GM23338 (cell line): ENCODE results near the gene MACROD1. TPM values are rescaled to one million over a fixed set of nuclear protein-coding genes. Genes with fewer than 3 reads are reported as not detected.

Experiments
- ATAC-seq: fragments of 200-7000 bp; cut with Tn5 transposase; 3 replicates; pipeline ENCODE4 v1.9.1; 2020
- DNase-seq: peaks from one replicate; pipeline ENCODE4 v3.0.0-alpha.2; 2015; ENCODE audit warnings: low spot score
- H2AFZ ChIP-seq: fragments of 200-600 bp; sonication (generic); 2 replicates; pipeline ENCODE4 v1.8.0; 2016; ENCODE audit warnings: antibody characterized with exemption, mild to moderate bottlenecking, moderate library complexity
- H3F3A ChIP-seq: fragments of 200-600 bp; sonication (generic); replicated peaks from 2 replicates; pipeline ENCODE4 v1.8.0; 2017; ENCODE audit warnings: antibody characterized with exemption, mixed run types, low read depth
- H3K27ac ChIP-seq: fragments of 200-600 bp; sonication (generic); 2 replicates; pipeline ENCODE4 v1.6.1; 2016; ENCODE audit warnings: low read depth
- H3K27me3 ChIP-seq: fragments of 200-600 bp; sonication (generic); 2 replicates; pipeline ENCODE4 v1.8.0; 2016; ENCODE audit warnings: mild to moderate bottlenecking, mixed run types, moderate library complexity; ENCODE audit not compliant: insufficient read depth
- H3K36me3 ChIP-seq: fragments of 200-600 bp; sonication (generic); 2 replicates; pipeline ENCODE4 v1.8.0; 2016; ENCODE audit warnings: mild to moderate bottlenecking; ENCODE audit not compliant: insufficient read depth
- H3K4me1 ChIP-seq: fragments of 200-600 bp; sonication (generic); 2 replicates; pipeline ENCODE4 v1.8.0; 2016; ENCODE audit warnings: mild to moderate bottlenecking, moderate library complexity; ENCODE audit not compliant: insufficient read depth
- H3K4me2 ChIP-seq: fragments of 200-600 bp; sonication (generic); 2 replicates; pipeline ENCODE4 v1.7.1; 2017; ENCODE audit warnings: mixed run types
- H3K4me3 ChIP-seq: fragments of 200-600 bp; sonication (generic); 2 replicates; pipeline ENCODE4 v1.6.1; 2016; ENCODE audit warnings: mixed run types
- H3K79me2 ChIP-seq: fragments of 200-600 bp; sonication (generic); replicated peaks from 2 replicates; pipeline ENCODE4 v1.8.0; 2017; ENCODE audit warnings: mild to moderate bottlenecking; ENCODE audit not compliant: insufficient read depth
- H3K9me2 ChIP-seq: fragments of 200-600 bp; sonication (generic); 2 replicates; pipeline ENCODE4 v1.8.0; 2017; ENCODE audit not compliant: insufficient read depth
- H4K20me1 ChIP-seq: fragments of 200-600 bp; sonication (generic); replicated peaks from 2 replicates; pipeline ENCODE4 v1.8.0; 2017; ENCODE audit warnings: mild to moderate bottlenecking; ENCODE audit not compliant: insufficient read depth
- H3K27ac Mint-ChIP-seq: 2 replicates; pipeline ENCODE4 v1.8.0; 2020; ENCODE audit warnings: inconsistent platforms, mild to moderate bottlenecking, moderate library complexity, mixed read lengths
- H3K27me3 Mint-ChIP-seq: 3 replicates; pipeline ENCODE4 v1.8.0; 2022; ENCODE audit warnings: low read depth, mild to moderate bottlenecking, moderate library complexity, mixed read lengths, inconsistent platforms; ENCODE audit not compliant: insufficient read depth, poor library complexity
- H3K36me3 Mint-ChIP-seq: 3 replicates; pipeline ENCODE4 v1.8.0; 2021; ENCODE audit warnings: low read depth, mild to moderate bottlenecking, inconsistent platforms, moderate library complexity, mixed read lengths
- H3K4me1 Mint-ChIP-seq: 3 replicates; pipeline ENCODE4 v1.8.0; 2020; ENCODE audit warnings: mild to moderate bottlenecking, inconsistent platforms, mixed read lengths
- H3K4me3 Mint-ChIP-seq: 3 replicates; pipeline ENCODE4 v1.8.0; 2021; ENCODE audit warnings: moderate library complexity, mild to moderate bottlenecking, inconsistent platforms, mixed read lengths
- H3K9me3 Mint-ChIP-seq: 3 replicates; pipeline ENCODE4 v1.8.0; 2020; ENCODE audit warnings: moderate library complexity, mild to moderate bottlenecking, inconsistent platforms, mixed read lengths
- EZH2phosphoT487 ChIP-seq: fragments of 200-600 bp; sonication (generic); IDR thresholded peaks from one replicate; pipeline ENCODE4 v1.8.1; 2018; ENCODE audit warnings: antibody characterized with exemption; ENCODE audit not compliant: unreplicated experiment
- JUNB ChIP-seq: IDR thresholded peaks from one replicate; pipeline ENCODE4 v1.6.1; 2016; ENCODE audit warnings: antibody characterized with exemption; ENCODE audit not compliant: unreplicated experiment
- NANOG ChIP-seq: IDR thresholded peaks from 2 replicates; pipeline ENCODE4 v1.6.1; 2016; ENCODE audit warnings: antibody characterized with exemption, borderline replicate concordance
- POLR2AphosphoS5 ChIP-seq: IDR thresholded peaks from 2 replicates; pipeline ENCODE4 v1.6.1; 2016; ENCODE audit warnings: antibody characterized with exemption, low read depth
- STAT1 ChIP-seq: IDR thresholded peaks from one replicate; pipeline ENCODE4 v1.6.1; 2016; ENCODE audit warnings: antibody characterized with exemption; ENCODE audit not compliant: unreplicated experiment
- ZNF114 ChIP-seq: fragments of 250-450 bp; sonication (Bioruptor Pico); IDR thresholded peaks from 2 replicates; pipeline ENCODE4 v1.5.0; 2020; ENCODE audit warnings: mild to moderate bottlenecking, moderate library complexity
- ZNF331 ChIP-seq: fragments of 250-450 bp; sonication (Bioruptor Pico); IDR thresholded peaks from 2 replicates; pipeline ENCODE4 v1.5.0; 2020; ENCODE audit warnings: low read depth, mild to moderate bottlenecking, moderate library complexity
- polyA plus RNA-seq: library from polyadenylated mRNA; unstranded; fragments of >200 nt; fragmentation: Nextera tagmentation; extraction: Ambion mirVana; gene quantifications from 2 replicates; pipeline ENCODE4 v1.2.1, GENCODE V29; 2016
- total RNA-seq: library from RNA; depleted of rRNA; stranded (reverse); fragments of >200 nt; shearing (Covaris generic); gene quantifications from 2 replicates; pipeline ENCODE4 v1.2.3, GENCODE V29; 2014
- TF ChIP-seq, protein P1 (sequence below): fragments of 250-450 bp; sonication (Bioruptor Pico); IDR thresholded peaks from 2 replicates; pipeline ENCODE4 v1.5.0; 2020; ENCODE audit warnings: mild to moderate bottlenecking, moderate library complexity
- TF ChIP-seq, protein P2 (sequence below), 2 experiments: fragments of 200-600 bp in 1 of 2; sonication (generic) in 1 of 2; conservative IDR thresholded peaks; 2 replicates each; pipeline versions ENCODE4 v1.5.1 to v1.6.1; 2016 to 2017; ENCODE audit warnings: antibody characterized with exemption in 2 of 2, low read depth in 2 of 2, mild to moderate bottlenecking in 2 of 2, moderate library complexity in 1 of 2

MACROD1 gene
- total and polyA plus RNA-seq, 2 experiments from 2014 or later: 33.0 to 51.6 TPM

DNA sequence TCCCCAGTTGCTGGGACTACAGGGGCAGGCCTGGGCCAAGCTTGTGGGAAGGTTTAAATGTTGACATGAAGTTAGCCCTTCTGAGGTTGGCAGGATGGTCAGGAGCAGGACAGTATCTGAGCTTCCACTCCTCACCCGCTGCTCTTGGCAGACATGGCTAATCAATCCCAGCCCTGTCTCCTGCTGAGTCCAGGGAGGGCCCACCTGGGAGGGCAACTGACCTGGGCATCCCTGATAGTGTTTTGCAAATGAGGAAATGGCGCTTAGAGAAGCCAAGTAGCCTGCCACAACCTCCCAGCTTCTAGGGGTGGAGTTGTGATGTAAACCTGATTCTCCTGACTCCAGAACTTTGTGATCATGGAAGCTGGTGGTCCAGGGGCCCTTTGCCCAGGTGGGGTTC, 113.5 kb downstream of the MACROD1 start (continued):
- TF ChIP-seq, protein P1, sequence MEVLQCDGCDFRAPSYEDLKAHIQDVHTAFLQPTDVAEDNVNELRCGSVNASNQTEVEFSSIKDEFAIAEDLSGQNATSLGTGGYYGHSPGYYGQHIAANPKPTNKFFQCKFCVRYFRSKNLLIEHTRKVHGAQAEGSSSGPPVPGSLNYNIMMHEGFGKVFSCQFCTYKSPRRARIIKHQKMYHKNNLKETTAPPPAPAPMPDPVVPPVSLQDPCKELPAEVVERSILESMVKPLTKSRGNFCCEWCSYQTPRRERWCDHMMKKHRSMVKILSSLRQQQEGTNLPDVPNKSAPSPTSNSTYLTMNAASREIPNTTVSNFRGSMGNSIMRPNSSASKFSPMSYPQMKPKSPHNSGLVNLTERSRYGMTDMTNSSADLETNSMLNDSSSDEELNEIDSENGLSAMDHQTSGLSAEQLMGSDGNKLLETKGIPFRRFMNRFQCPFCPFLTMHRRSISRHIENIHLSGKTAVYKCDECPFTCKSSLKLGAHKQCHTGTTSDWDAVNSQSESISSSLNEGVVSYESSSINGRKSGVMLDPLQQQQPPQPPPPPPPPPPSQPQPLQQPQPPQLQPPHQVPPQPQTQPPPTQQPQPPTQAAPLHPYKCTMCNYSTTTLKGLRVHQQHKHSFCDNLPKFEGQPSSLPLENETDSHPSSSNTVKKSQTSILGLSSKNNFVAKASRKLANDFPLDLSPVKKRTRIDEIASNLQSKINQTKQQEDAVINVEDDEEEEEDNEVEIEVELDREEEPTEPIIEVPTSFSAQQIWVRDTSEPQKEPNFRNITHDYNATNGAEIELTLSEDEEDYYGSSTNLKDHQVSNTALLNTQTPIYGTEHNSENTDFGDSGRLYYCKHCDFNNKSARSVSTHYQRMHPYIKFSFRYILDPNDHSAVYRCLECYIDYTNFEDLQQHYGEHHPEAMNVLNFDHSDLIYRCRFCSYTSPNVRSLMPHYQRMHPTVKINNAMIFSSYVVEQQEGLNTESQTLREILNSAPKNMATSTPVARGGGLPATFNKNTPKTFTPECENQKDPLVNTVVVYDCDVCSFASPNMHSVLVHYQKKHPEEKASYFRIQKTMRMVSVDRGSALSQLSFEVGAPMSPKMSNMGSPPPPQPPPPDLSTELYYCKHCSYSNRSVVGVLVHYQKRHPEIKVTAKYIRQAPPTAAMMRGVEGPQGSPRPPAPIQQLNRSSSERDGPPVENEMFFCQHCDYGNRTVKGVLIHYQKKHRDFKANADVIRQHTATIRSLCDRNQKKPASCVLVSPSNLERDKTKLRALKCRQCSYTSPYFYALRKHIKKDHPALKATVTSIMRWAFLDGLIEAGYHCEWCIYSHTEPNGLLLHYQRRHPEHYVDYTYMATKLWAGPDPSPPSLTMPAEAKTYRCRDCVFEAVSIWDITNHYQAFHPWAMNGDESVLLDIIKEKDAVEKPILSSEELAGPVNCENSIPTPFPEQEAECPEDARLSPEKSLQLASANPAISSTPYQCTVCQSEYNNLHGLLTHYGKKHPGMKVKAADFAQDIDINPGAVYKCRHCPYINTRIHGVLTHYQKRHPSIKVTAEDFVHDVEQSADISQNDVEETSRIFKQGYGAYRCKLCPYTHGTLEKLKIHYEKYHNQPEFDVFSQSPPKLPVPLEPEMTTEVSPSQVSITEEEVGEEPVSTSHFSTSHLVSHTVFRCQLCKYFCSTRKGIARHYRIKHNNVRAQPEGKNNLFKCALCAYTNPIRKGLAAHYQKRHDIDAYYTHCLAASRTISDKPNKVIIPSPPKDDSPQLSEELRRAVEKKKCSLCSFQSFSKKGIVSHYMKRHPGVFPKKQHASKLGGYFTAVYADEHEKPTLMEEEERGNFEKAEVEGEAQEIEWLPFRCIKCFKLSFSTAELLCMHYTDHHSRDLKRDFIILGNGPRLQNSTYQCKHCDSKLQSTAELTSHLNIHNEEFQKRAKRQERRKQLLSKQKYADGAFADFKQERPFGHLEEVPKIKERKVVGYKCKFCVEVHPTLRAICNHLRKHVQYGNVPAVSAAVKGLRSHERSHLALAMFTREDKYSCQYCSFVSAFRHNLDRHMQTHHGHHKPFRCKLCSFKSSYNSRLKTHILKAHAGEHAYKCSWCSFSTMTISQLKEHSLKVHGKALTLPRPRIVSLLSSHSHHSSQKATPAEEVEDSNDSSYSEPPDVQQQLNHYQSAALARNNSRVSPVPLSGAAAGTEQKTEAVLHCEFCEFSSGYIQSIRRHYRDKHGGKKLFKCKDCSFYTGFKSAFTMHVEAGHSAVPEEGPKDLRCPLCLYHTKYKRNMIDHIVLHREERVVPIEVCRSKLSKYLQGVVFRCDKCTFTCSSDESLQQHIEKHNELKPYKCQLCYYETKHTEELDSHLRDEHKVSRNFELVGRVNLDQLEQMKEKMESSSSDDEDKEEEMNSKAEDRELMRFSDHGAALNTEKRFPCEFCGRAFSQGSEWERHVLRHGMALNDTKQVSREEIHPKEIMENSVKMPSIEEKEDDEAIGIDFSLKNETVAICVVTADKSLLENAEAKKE (CRISPR knock-in tag): no peak
- no peak for TF ChIP-seq EZH2phosphoT487
- no peak for TF ChIP-seq JUNB

DNA sequence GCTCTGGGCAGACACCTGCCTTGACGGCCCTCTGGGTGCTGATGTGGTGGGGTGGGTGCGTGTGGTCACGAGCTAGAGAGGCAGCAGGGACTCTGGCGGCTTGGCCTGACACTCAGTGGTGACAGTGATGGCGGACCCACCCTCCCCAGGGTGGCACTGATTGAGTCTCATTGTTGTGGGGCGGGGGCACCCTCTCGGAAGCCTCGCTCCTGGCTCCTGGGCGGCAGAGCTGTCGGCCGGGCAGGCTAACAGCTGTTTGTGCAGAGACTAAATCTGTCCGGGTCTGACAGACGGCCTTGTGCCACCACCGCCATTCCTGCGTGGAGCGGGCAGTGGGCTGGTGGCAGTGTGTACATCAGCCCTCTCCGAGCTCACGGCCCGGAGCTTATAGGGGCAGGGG, 114.6 kb downstream of the MACROD1 start:
- Histone ChIP-seq H3K4me3 (no peak overlapping the region), H3K4me2 (no peak overlapping the region), H4K20me1 (no peaks in the 10 kb centered on the region; the same call in 1 of the 2 replicates), H3K4me1 (peaks cover 14% of the 10 kb centered on the region; the same call in 1 of the 2 replicates), H3F3A (0 out of 2 replicates have a peak, but pooled peaks cover 11% of the 10 kb centered on the region), H3K27ac (no peak overlapping the region), H3K27me3 (peaks cover 88% of the 10 kb centered on the region), H3K9me2 (no peaks in the 10 kb centered on the region), H3K79me2 (no peaks in the 10 kb centered on the region), H3K36me3 (no peaks in the 10 kb centered on the region), H2AFZ (no peak overlapping the region)
- no peak for DNase-seq
- Mint-ChIP-seq H3K27ac (no peak overlapping the region), H3K36me3 (no peaks in the 10 kb centered on the region), H3K4me3 (no peak overlapping the region), H3K9me3 (no peaks in the 10 kb centered on the region), H3K4me1 (peaks cover 27% of the 10 kb centered on the region), H3K27me3 (peaks cover 48% of the 10 kb centered on the region)
- no peak for ATAC-seq
- TF ChIP-seq POLR2AphosphoS5 (no peak), ZNF331 (CRISPR knock-in tag) (no peak), ZNF114 (CRISPR knock-in tag) (no peak), EZH2phosphoT487 (no peak), STAT1 (no peak), NANOG (no peak)
- TF ChIP-seq, protein P2, sequence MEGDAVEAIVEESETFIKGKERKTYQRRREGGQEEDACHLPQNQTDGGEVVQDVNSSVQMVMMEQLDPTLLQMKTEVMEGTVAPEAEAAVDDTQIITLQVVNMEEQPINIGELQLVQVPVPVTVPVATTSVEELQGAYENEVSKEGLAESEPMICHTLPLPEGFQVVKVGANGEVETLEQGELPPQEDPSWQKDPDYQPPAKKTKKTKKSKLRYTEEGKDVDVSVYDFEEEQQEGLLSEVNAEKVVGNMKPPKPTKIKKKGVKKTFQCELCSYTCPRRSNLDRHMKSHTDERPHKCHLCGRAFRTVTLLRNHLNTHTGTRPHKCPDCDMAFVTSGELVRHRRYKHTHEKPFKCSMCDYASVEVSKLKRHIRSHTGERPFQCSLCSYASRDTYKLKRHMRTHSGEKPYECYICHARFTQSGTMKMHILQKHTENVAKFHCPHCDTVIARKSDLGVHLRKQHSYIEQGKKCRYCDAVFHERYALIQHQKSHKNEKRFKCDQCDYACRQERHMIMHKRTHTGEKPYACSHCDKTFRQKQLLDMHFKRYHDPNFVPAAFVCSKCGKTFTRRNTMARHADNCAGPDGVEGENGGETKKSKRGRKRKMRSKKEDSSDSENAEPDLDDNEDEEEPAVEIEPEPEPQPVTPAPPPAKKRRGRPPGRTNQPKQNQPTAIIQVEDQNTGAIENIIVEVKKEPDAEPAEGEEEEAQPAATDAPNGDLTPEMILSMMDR (conservative IDR thresholded peaks at IDR 0.05; ENCODE audit: low read depth in 2 of 2): no peak
- TF ChIP-seq, protein P1 (CRISPR knock-in tag): no peak
